OCI-LY7 (cell line): ENCODE results near the gene RDH8.

Experiments used
- EZH2phosphoT487 ChIP-seq: fragments of 200-600 bp; sonication (generic); IDR thresholded peaks from 2 replicates; pipeline ENCODE4 v1.6.1; 2018; ENCODE audit warnings: low read depth, borderline replicate concordance, mild to moderate bottlenecking, mixed run types, antibody characterized with exemption, low read length, moderate library complexity, mixed read lengths
- TF ChIP-seq, protein P1 (sequence below): fragments of 200-600 bp; sonication (generic); conservative IDR thresholded peaks from 2 replicates; pipeline ENCODE4 v1.5.1; 2014; ENCODE audit warnings: mild to moderate bottlenecking, antibody characterized with exemption, low read length, moderate library complexity, mixed read lengths

DNA sequence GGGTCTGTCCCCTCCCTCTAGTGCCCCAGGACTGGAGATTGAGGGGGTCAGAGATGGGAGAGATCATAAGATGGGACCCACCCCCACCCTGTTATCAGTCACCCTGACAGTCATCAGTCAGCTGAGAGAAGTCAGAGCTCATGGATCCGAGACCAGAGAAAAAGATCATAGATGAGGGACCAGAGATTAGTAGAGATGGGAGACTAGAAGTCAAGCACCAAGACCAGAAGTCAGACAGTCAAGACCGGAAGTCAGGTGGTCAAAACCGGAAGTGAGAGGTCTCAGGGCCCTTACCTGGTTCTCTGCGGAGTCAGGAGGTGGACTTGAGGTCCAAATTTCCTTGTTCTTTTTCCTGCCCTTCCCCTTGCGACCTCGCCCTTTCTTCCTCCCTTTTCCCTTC is 10.0 kb upstream of the RDH8 start:
- TF ChIP-seq, protein P1, sequence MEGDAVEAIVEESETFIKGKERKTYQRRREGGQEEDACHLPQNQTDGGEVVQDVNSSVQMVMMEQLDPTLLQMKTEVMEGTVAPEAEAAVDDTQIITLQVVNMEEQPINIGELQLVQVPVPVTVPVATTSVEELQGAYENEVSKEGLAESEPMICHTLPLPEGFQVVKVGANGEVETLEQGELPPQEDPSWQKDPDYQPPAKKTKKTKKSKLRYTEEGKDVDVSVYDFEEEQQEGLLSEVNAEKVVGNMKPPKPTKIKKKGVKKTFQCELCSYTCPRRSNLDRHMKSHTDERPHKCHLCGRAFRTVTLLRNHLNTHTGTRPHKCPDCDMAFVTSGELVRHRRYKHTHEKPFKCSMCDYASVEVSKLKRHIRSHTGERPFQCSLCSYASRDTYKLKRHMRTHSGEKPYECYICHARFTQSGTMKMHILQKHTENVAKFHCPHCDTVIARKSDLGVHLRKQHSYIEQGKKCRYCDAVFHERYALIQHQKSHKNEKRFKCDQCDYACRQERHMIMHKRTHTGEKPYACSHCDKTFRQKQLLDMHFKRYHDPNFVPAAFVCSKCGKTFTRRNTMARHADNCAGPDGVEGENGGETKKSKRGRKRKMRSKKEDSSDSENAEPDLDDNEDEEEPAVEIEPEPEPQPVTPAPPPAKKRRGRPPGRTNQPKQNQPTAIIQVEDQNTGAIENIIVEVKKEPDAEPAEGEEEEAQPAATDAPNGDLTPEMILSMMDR: no peak
- no peak for TF ChIP-seq EZH2phosphoT487
